Coronary artery (tissue), 2 donors: ENCODE measurements around the gene KIAA0513.

Source experiments
- DNase-seq: peaks from one replicate; pipeline ENCODE4 v3.0.0-alpha.2; 2017; ENCODE audit warnings: low spot score
- H3K27ac ChIP-seq, 2 donors: fragments of 200-600 bp; sonication (generic); one replicate each; pipeline ENCODE4 v1.5.1; 2016 to 2019
- H3K4me3 ChIP-seq: fragments of 200-600 bp; sonication (generic); 2 replicates; pipeline ENCODE4 v1.5.1; 2016; ENCODE audit warnings: mild to moderate bottlenecking, moderate library complexity
- CTCF ChIP-seq: fragments of 200-600 bp; sonication (generic); IDR thresholded peaks from one replicate; pipeline ENCODE4 v1.5.1; 2019; ENCODE audit warnings: antibody characterized with exemption

Gene KIAA0513

GRCh38 chr16:84988328-84989080 lies 39.1 kb upstream of the KIAA0513 start:
- no peak for DNase-seq
- no peak overlapping the region for H3K27ac ChIP-seq

GRCh38 chr16:84989749-84990620 lies 37.6 kb upstream of the KIAA0513 start:
- H3K4me3 ChIP-seq = no peak overlapping the region
- DNase-seq = no peak
- TF ChIP-seq CTCF = no peak
- no peak overlapping the region for H3K27ac ChIP-seq

More at GRCh38 chr16:84988328-84989080, 39.1 kb upstream of the KIAA0513 start:
- no peak for TF ChIP-seq CTCF
- H3K4me3 ChIP-seq = no peak overlapping the region

DNA sequence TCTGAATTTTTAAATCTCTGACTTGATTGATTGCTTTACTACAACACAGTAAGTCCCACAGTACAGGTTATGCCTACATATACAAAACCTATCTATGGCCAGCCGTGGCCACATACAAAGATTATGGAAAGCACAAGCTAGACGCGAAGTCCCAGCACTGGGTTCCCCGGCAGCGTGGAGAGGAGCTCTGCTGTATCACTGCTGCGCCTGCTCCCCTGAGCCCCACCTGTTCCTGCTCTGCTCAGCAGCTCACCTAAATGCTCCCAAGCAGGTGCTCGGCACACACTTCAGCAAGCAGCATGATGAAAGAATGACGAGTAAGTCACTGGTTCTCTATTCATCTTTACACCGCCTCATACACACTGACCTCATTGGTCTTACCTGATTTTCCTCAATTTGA lies 36.8 kb upstream of the KIAA0513 start:
- H3K27ac ChIP-seq = no peak overlapping the region
- DNase-seq = no peak
- H3K4me3 ChIP-seq = no peak overlapping the region
- no peak for TF ChIP-seq CTCF

GRCh38 chr16:84992717-84993075 lies 34.9 kb upstream of the KIAA0513 start:
- Histone ChIP-seq H3K27ac (peak overlapping the region in 1 of 2 donors; percentile 34), H3K4me3 (no peak overlapping the region)
- DNase-seq = no peak
- TF ChIP-seq CTCF = no peak

DNA sequence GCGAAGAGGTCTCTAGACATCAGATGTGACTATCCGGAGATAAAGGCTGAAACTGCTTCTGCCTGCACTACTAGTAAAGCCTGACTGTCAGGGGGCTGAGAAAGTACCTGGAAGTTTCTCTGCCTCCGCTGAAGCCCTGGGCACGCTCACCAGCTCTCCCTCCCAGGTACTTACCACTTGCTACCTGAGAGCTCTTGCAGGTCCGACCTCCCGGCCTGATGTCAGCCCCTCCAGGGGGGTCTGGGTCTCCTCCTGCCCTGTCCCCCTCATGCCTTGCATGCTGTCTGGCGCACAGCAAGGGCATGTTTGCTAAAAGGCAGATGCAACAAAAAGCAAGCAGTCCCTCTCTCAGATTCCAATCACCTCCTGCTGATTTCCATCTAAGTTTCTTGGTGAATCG lies 33.7 kb upstream of the KIAA0513 start:
- peak overlapping the region; percentile 61 to 88 for H3K27ac ChIP-seq
- TF ChIP-seq CTCF = no peak
- DNase-seq = no peak
- no peak overlapping the region for H3K4me3 ChIP-seq

DNA sequence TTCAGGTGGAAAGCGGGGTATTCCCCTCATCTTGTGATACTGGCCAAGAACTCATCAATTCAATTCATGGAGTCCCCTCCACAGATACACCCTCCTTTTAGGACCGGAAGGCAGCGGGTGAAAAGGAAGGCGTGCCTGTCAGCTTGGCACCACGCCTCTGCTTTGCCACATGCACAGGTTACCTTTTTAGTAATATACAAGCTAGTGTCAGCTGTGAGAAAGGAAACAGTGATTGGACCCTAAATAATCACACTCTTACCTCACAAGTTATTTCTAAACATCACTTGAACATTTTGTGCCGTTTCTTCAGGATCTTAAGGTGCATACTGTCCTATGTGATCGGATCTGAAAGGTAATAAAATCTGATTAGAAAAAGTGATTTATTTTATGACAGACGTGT lies 31.9 kb upstream of the KIAA0513 start:
- TF ChIP-seq CTCF = no peak
- DNase-seq = no peak
- H3K27ac ChIP-seq = peak overlapping the region in 1 of 2 donors; percentile 88
- no peak overlapping the region for H3K4me3 ChIP-seq

DNA sequence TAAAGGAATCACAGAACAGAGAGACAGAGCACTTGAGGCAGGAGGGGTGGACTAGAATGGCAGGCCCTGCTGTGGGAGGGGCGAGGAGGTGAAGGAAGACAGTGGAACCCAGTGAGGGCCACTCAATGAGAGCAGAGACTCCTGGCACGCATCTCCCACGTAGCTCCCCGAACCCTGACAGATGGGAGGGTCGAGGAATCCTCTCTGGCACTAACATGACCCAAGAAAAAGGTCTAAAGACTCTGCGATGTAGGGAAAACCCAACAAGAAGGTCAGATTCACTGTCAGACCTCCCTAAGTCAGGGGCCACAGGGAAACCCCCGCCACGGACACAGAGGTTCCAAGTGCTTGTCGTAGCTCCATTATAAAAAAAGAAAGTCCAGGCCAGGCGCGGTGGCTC lies 31.2 kb upstream of the KIAA0513 start:
- DNase-seq = no peak
- no peak for TF ChIP-seq CTCF
- no peak overlapping the region for H3K27ac ChIP-seq
- H3K4me3 ChIP-seq = no peak overlapping the region
